PFSK-1 (cell line): Measurements from ENCODE around the gene RMND1.

ENCODE experiments used
- FOXP2 ChIP-seq: optimal IDR thresholded peaks from 2 replicates; pipeline ENCODE3; 2011; ENCODE audit warnings: borderline replicate concordance, control low read depth, inconsistent platforms; ENCODE audit not compliant: insufficient read depth; ENCODE audit errors: extremely low read length, extremely low read depth
- POLR2AphosphoS5 ChIP-seq: IDR thresholded peaks from 2 replicates; pipeline ENCODE4 v1.6.1; 2012; ENCODE audit warnings: low read depth, mild to moderate bottlenecking, control low read depth, low read length, moderate library complexity
- REST ChIP-seq, 2 experiments: IDR thresholded peaks; 2 replicates each; pipeline versions ENCODE4 v1.6.1 to v1.8.0; 2011 to 2012; ENCODE audit warnings: low read depth in 2 of 2, low read length in 2 of 2, control low read depth in 1 of 2, inconsistent platforms in 1 of 2, mild to moderate bottlenecking in 1 of 2, moderate library complexity in 1 of 2; ENCODE audit not compliant: insufficient read depth in 1 of 2
- SIN3A ChIP-seq: IDR thresholded peaks from 2 replicates; pipeline ENCODE4 v1.6.1; 2012; ENCODE audit warnings: mild to moderate bottlenecking, low read length, moderate library complexity, borderline replicate concordance; ENCODE audit not compliant: insufficient read depth
- TAF1 ChIP-seq: IDR thresholded peaks from 2 replicates; pipeline ENCODE4 v1.6.1; 2012; ENCODE audit warnings: low read length, control low read depth, borderline replicate concordance; ENCODE audit not compliant: insufficient read depth

DNA sequence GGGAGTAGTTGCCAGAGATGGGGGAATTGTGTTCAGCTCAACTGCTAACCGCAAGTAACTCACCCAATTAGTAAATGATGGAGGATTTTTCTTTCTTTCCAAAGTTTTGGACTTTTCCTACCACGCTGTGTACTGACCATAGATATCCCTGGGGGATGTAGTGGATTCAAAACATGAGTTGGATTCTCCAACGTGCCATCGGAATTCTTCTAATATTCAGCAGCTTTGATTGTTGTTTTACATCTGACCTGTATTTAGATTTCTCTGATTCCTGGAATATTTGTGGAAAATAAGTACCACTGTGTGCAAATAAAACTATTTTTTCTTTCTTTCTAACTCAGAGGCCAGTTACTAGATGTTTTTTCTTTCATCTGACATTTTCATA, 43.0 kb upstream of the RMND1 start:
- TF ChIP-seq POLR2AphosphoS5 (no peak), SIN3A (no peak), TAF1 (no peak), REST (IDR thresholded peaks at IDR 0.05; ENCODE audit: insufficient read depth in 1 of 2, low read depth in 2 of 2, low read length in 2 of 2) (no peak), FOXP2 (no peak)
